Peyer's patch (tissue), 4 donors: Measurements from ENCODE around the gene TBC1D2B.

Experiments used
- CTCF ChIP-seq, 6 experiments: fragments of 450-650 bp in 4 of 6; fragments of 200-600 bp in 2 of 6; sonication (generic) in 1 of 6; IDR thresholded peaks; one replicate each; pipeline ENCODE4 v1.5.1; 2017 to 2019; ENCODE audit warnings: antibody characterized with exemption in 6 of 6, mild to moderate bottlenecking in 3 of 6, moderate library complexity in 1 of 6
- POLR2A ChIP-seq, 2 donors: fragments of 450-650 bp; IDR thresholded peaks; one replicate each; pipeline ENCODE4 v1.5.1; 2017; ENCODE audit warnings: antibody characterized with exemption in 2 of 2, mild to moderate bottlenecking in 2 of 2, moderate library complexity in 2 of 2

GRCh38 chr15:78023865-78024518, 53.5 kb downstream of the TBC1D2B start:
- TF ChIP-seq CTCF (IDR thresholded peaks at IDR 0.05) = no peak
- TF ChIP-seq POLR2A (IDR thresholded peaks at IDR 0.05) = no peak
